ENCODE measurements around the gene ZMYND10. TPM values are rescaled to one million over a fixed set of nuclear protein-coding genes. Genes with fewer than 3 reads are reported as not detected.

ZMYND10 gene
- total and polyA plus RNA-seq, 9 of the 15 experiments (the other 6 are each of a cell fraction or from before 2014, with no cell fraction given) = 0.20 to 2.8 (median 0.70) TPM

DNA sequence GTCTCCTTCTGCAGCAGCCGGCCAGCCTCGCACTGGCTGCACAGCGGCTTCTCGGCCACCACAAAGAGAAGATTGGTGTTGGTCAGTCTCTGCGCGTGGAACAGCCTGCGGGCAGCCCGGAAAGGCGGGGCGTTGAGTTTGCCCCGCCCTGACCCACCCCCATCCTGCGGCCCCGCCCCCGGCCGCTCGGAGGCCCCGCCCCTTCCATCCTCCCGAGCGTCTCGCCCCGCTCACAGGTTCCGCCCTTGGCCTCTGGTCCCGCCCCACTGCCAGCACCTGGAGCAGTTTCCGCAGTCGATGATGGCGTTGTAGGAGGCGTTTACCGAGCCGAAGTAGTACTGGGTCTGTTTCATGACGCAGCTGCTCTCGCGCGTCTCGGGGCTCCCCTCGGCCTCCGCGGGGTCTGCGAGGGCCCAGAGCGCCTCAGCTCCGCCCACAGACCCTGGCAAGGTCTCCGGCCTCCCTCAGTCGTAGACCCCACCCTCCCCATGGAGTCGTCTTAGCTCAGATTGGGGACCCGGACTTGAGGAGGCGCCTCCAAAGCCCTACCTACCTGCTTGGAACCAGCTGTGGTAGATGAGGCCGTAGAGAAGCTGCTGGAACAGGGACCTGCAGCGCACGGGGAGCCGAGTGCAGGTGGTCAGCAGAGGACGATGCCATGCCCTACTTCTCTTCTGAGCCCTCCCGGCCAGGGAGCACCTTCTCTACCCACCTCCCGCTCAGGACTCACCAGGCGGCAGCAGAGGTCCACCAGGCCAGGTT is 19.7 kb upstream of the ZMYND10 start (continued):
- TF ChIP-seq ADNP (tag; IDR thresholded peaks at IDR 0.05) = no peak
- peak in 1 of 2 experiments; percentile 7 for TF ChIP-seq E2F6 (IDR thresholded peaks at IDR 0.05; ENCODE audit: borderline replicate concordance in 1 of 2, extremely low read depth in 1 of 2, insufficient read depth in 1 of 2, insufficient read length in 1 of 2, low read depth in 1 of 2, low read length in 1 of 2, poor library complexity in 1 of 2, severe bottlenecking in 1 of 2)
- no peak for TF ChIP-seq DACH1 (IDR thresholded peaks at IDR 0.05; ENCODE audit: partially characterized antibody)
- TF ChIP-seq NFYB (IDR thresholded peaks at IDR 0.05; ENCODE audit: extremely low read depth, insufficient read length) = no peak
- TF ChIP-seq TBP (optimal IDR thresholded peaks at IDR 0.05; ENCODE audit: low read depth, low read length) = peak; percentile 30
- TF ChIP-seq ELK1 (CRISPR knock-in tag; IDR thresholded peaks at IDR 0.05) = no peak
- TF ChIP-seq RCOR1 (IDR thresholded peaks at IDR 0.05; ENCODE audit: borderline replicate concordance in 1 of 2, low read depth in 2 of 2, low read length in 2 of 2) = 0 out of 4 replicates have a peak, but pooled peaks of 1 of the 2 experiments have one; percentile 4
- 0 out of 2 replicates have a peak, but pooled peaks have one; percentile 7 for TF ChIP-seq GABPB1 (CRISPR knock-in tag; IDR thresholded peaks at IDR 0.05)
- peak in 1 of 2 experiments; percentile 47; a peak in 2 of 4 replicates for TF ChIP-seq NRF1 (conservative IDR thresholded peaks at IDR 0.05 in 1 of 2, IDR thresholded peaks at IDR 0.05 in 1 of 2)
- TF ChIP-seq ZZZ3 (IDR thresholded peaks at IDR 0.05) = no peak

Data from K562 (cell line).